H1 (cell line): ENCODE measurements around the gene FH. TPM values are rescaled to one million over a fixed set of nuclear protein-coding genes. Genes with fewer than 3 reads are reported as not detected.

Experiments used
- CTCF ChIA-PET: fragments of 300-600 bp; sonication (Branson Sonifier 250); formaldehyde crosslinking; loops from one replicate; lab custom pipeline; 2021; ENCODE audit not compliant: partially characterized antibody; lab: Charles Lee
- POLR2A ChIA-PET: fragments of 300-600 bp; sonication (Branson Sonifier 250); formaldehyde crosslinking; loops from one replicate; lab custom pipeline; 2021; ENCODE audit warnings: inconsistent platforms; ENCODE audit not compliant: partially characterized antibody; lab: Charles Lee
- DNase-seq, 2 experiments: peaks; one replicate each; pipeline versions ENCODE4 v3.0.0 to v3.0.0-alpha.2; 2010 to 2022; ENCODE audit warnings: low spot score in 2 of 2, low read depth in 1 of 2, mixed read lengths in 1 of 2
- FAIRE-seq: peaks from 2 replicates; lab custom pipeline; 2011; peaks lifted over from hg19 to GRCh38; lab: Jason Lieb, UNC
- H2AFZ ChIP-seq: 2 replicates; pipeline ENCODE4 v1.8.1; 2012; ENCODE audit warnings: low read length, inconsistent platforms
- H2AK5ac ChIP-seq: 2 replicates; pipeline ENCODE4 v1.6.1; 2013; ENCODE audit warnings: low read depth, low read length
- H2BK120ac ChIP-seq: replicated peaks from 2 replicates; pipeline ENCODE3; 2013; ENCODE audit warnings: low read depth, low read length, inconsistent platforms
- H2BK12ac ChIP-seq: 2 replicates; pipeline ENCODE4 v1.6.1; 2013; ENCODE audit warnings: low read depth, low read length
- H2BK15ac ChIP-seq: 2 replicates; pipeline ENCODE4 v1.6.1; 2013; ENCODE audit warnings: low read length
- H2BK20ac ChIP-seq: 2 replicates; pipeline ENCODE4 v1.6.1; 2013; ENCODE audit warnings: low read length
- H2BK5ac ChIP-seq: 2 replicates; pipeline ENCODE4 v1.6.1; 2013; ENCODE audit warnings: low read depth, low read length
- H3K14ac ChIP-seq: 2 replicates; pipeline ENCODE4 v1.6.1; 2013; ENCODE audit warnings: inconsistent platforms; ENCODE audit not compliant: insufficient read length
- H3K18ac ChIP-seq: 2 replicates; pipeline ENCODE4 v1.6.1; 2013; ENCODE audit warnings: low read length; ENCODE audit errors: extremely low read depth
- H3K23ac ChIP-seq: 2 replicates; pipeline ENCODE4 v1.6.1; 2013; ENCODE audit warnings: inconsistent platforms; ENCODE audit not compliant: insufficient read length
- H3K23me2 ChIP-seq: 2 replicates; pipeline ENCODE4 v1.6.1; 2013; ENCODE audit warnings: low read depth, low read length
- H3K27ac ChIP-seq: 2 replicates; pipeline ENCODE4 v1.6.1; 2011; ENCODE audit warnings: low read depth, low read length, inconsistent platforms
- H3K27me3 ChIP-seq, 4 experiments: replicated peaks in 1 of 4; 1 replicate in 1 of 4; 2 replicates in 3 of 4; pipeline versions ENCODE4 v1.6.1 to v1.8.1; 2011 to 2013; ENCODE audit warnings: low read length in 3 of 4, mild to moderate bottlenecking in 3 of 4, inconsistent platforms in 2 of 4, mixed read lengths in 2 of 4, moderate library complexity in 1 of 4; ENCODE audit not compliant: control insufficient read depth in 3 of 4, insufficient read depth in 3 of 4; ENCODE audit errors: extremely low read depth in 1 of 4
- H3K36me3 ChIP-seq, 4 experiments: 2 replicates each; pipeline versions ENCODE4 v1.6.1 to v1.8.1; 2011 to 2013; ENCODE audit warnings: mild to moderate bottlenecking in 4 of 4, low read length in 3 of 4, moderate library complexity in 2 of 4, control low read depth in 1 of 4, inconsistent platforms in 1 of 4; ENCODE audit not compliant: insufficient read depth in 4 of 4, control insufficient read depth in 2 of 4
- H3K4ac ChIP-seq: replicated peaks from 2 replicates; pipeline ENCODE3; 2013; ENCODE audit warnings: low read length, low read depth, mixed read lengths, inconsistent platforms; ENCODE audit not compliant: insufficient read length
- H3K4me1 ChIP-seq, 4 experiments: replicated peaks in 1 of 4; 1 replicate in 1 of 4; 2 replicates in 3 of 4; pipeline versions ENCODE4 v1.6.1 to v1.8.1; 2011 to 2013; ENCODE audit warnings: low read length in 3 of 4, inconsistent platforms in 2 of 4, mixed read lengths in 1 of 4; ENCODE audit not compliant: insufficient read depth in 4 of 4, control insufficient read depth in 3 of 4
- H3K4me2 ChIP-seq, 2 experiments: 2 replicates each; pipeline versions ENCODE4 v1.6.1 to v1.8.1; 2011 to 2013; ENCODE audit warnings: low read depth in 2 of 2, low read length in 2 of 2, control low read depth in 1 of 2, inconsistent platforms in 1 of 2, mild to moderate bottlenecking in 1 of 2; ENCODE audit not compliant: insufficient read depth in 1 of 2
- H3K4me3 ChIP-seq, 4 experiments: fragments of 200-600, 300-600 bp in 1 of 4; sonication (generic), shearing (Covaris generic), sonication (Bioruptor Twin) in 1 of 4; 2 replicates each; pipeline versions ENCODE4 v1.5.1 to v1.8.1; 2011 to 2016; ENCODE audit warnings: low read length in 4 of 4, low read depth in 3 of 4, control low read depth in 2 of 4, inconsistent platforms in 2 of 4, mild to moderate bottlenecking in 2 of 4, mixed read lengths in 1 of 4, moderate library complexity in 1 of 4; ENCODE audit not compliant: insufficient read depth in 2 of 4; ENCODE audit errors: extremely low read depth in 1 of 4
- H3K56ac ChIP-seq: replicated peaks from 2 replicates; pipeline ENCODE3; 2013; ENCODE audit warnings: low read depth, mild to moderate bottlenecking, mixed read lengths, low read length, inconsistent platforms; ENCODE audit not compliant: insufficient read length
- H3K79me1 ChIP-seq: 2 replicates; pipeline ENCODE4 v1.6.1; 2013; ENCODE audit warnings: low read depth, low read length, control low read depth
- H3K79me2 ChIP-seq, 2 experiments: 2 replicates each; pipeline versions ENCODE4 v1.6.1 to v1.8.1; 2012 to 2013; ENCODE audit warnings: low read length in 2 of 2, mild to moderate bottlenecking in 2 of 2, inconsistent platforms in 1 of 2; ENCODE audit not compliant: insufficient read depth in 2 of 2, control insufficient read depth in 1 of 2
- H3K9ac ChIP-seq, 4 experiments: replicated peaks in 1 of 4; 1 replicate in 1 of 4; 2 replicates in 3 of 4; pipeline versions ENCODE4 v1.6.1 to v1.8.1; 2011 to 2013; ENCODE audit warnings: low read depth in 3 of 4, low read length in 3 of 4, control low read depth in 2 of 4, mild to moderate bottlenecking in 2 of 4, moderate library complexity in 2 of 4, inconsistent platforms in 1 of 4; ENCODE audit errors: extremely low read depth in 1 of 4
- H3K9me3 ChIP-seq, 2 experiments: 2 replicates each; pipeline versions ENCODE4 v1.6.1 to v1.8.1; 2012 to 2013; ENCODE audit warnings: mild to moderate bottlenecking in 2 of 2, moderate library complexity in 2 of 2, control low read depth in 1 of 2, inconsistent platforms in 1 of 2, low read depth in 1 of 2, low read length in 1 of 2, mixed read lengths in 1 of 2; ENCODE audit not compliant: insufficient read depth in 2 of 2
- H4K20me1 ChIP-seq, 2 experiments: replicated peaks in 1 of 2; 2 replicates each; pipeline versions ENCODE3 to v1.8.1; 2011 to 2013; ENCODE audit warnings: inconsistent platforms in 2 of 2, low read length in 2 of 2, mild to moderate bottlenecking in 1 of 2; ENCODE audit not compliant: insufficient read depth in 2 of 2, control insufficient read depth in 1 of 2
- H4K5ac ChIP-seq: 2 replicates; pipeline ENCODE4 v1.6.1; 2013; ENCODE audit warnings: low read length, low read depth, mixed read lengths, inconsistent platforms; ENCODE audit not compliant: insufficient read length
- H4K8ac ChIP-seq: 2 replicates; pipeline ENCODE4 v1.8.0; 2013; ENCODE audit warnings: mild to moderate bottlenecking, moderate library complexity, low read length, inconsistent platforms; ENCODE audit not compliant: insufficient read depth; ENCODE audit errors: extremely low read depth
- H4K91ac ChIP-seq: replicated peaks from 2 replicates; pipeline ENCODE3; 2013; ENCODE audit warnings: low read length, mixed read lengths, inconsistent platforms; ENCODE audit not compliant: insufficient read length
- KDM5A ChIP-seq: fragments of 200-600 bp; IDR thresholded peaks from 2 replicates; pipeline ENCODE4 v1.7.1; 2012; ENCODE audit warnings: mild to moderate bottlenecking, low read length, inconsistent platforms, mixed read lengths
- WGBS, 2 experiments: shearing (Covaris generic) in 1 of 2; methylation state at CpG; one replicate each; pipeline versions ENCODE4 v1.1.6 to v1.1.7; 2013 to 2015; ENCODE audit warnings: low lambda C conversion rate in 2 of 2, mixed read lengths in 2 of 2, inconsistent platforms in 1 of 2, low coverage in 1 of 2, missing lambda C conversion rate in 1 of 2; ENCODE audit not compliant: insufficient replicate concordance in 2 of 2, insufficient coverage in 1 of 2, insufficient read length in 1 of 2; ENCODE audit errors: extremely low coverage in 1 of 2, missing lambda C conversion rate in 1 of 2; 5-methylcytosine and 5-hydroxymethylcytosine counted together
- polyA plus RNA-seq, 7 experiments: library from polyadenylated mRNA; depleted of rRNA in 3 of 7; stranded (reverse) in 5 of 7; unstranded in 2 of 7; fragments of >200 nt in 5 of 7; fragments of 200-250 nt in 2 of 7; gene quantifications; 1 replicate in 5 of 7; 2 replicates in 1 of 7; 4 replicates in 1 of 7; pipeline versions ENCODE4 v1.2.1 to v1.2.3, GENCODE V29; 2011 to 2013; ENCODE audit warnings: missing spikeins in 2 of 7, mixed read lengths in 2 of 7
- total RNA-seq: library from RNA; stranded (reverse); fragmentation: NEBNext Ultra II Directional; extraction: Animal tissue kit (Norgen Biotek cat#: 25700); gene quantifications from 2 replicates; pipeline ENCODE4 v1.2.1, GENCODE V29; 2021

FH gene
- total and polyA plus RNA-seq, 2 of the 8 experiments (the other 6 are each of a cell fraction or from before 2014, with no cell fraction given) = 45.0 to 81.9 TPM

- no peak for FAIRE-seq
- Histone ChIP-seq H3K4me2 (no peak within 1 kb of the TSS), H2BK15ac (no peak within 1 kb of the TSS), H2BK20ac (no peak within 1 kb of the TSS), H3K79me2 (no peaks in the 10 kb centered on the region), H3K27ac (no peak within 1 kb of the TSS), H3K14ac (no peak within 1 kb of the TSS), H3K23ac (no peak within 1 kb of the TSS), H3K4me1 (no peaks in the 10 kb centered on the region), H2BK120ac (no peak within 1 kb of the TSS), H4K5ac (no peak within 1 kb of the TSS), H2BK12ac (no peak within 1 kb of the TSS), H3K9ac (no peak within 1 kb of the TSS), H4K8ac (peak within 1 kb of the TSS; percentile 68; the same call in 1 of the 2 replicates), H3K56ac (no peak within 1 kb of the TSS), H4K91ac (no peak within 1 kb of the TSS), H3K23me2 (no peaks in the 10 kb centered on the region), H3K27me3 (no peaks in the 10 kb centered on the region), H3K4me3 (no peak within 1 kb of the TSS), H2AFZ (0 out of 2 replicates have a peak within 1 kb of the TSS, but pooled peaks have one; percentile 5), H3K4ac (no peak within 1 kb of the TSS), H2BK5ac (no peak within 1 kb of the TSS), H2AK5ac (no peak within 1 kb of the TSS), H3K18ac (no peak within 1 kb of the TSS), H3K79me1 (no peaks in the 10 kb centered on the region), H3K9me3 (no peaks in the 10 kb centered on the region), H4K20me1 (no peaks in the 10 kb centered on the region), H3K36me3 (no peaks in the 10 kb centered on the region)
- ChIA-PET POLR2A (no interaction called here), CTCF (interaction anchor here (0.7 to 1.2 kb wide), 2 partner anchors 13 to 79 kb away, joined by 3 to 7 read pairs; no protein-coding TSS in a partner anchor)
- DNase-seq = no peak
- 78% methylated on average over 1 of the region's 1 CpG; no CpG with 5 or more reads in 1 of the 2 experiments for WGBS, 2 experiments
- TF ChIP-seq KDM5A = no peak
These were observed 12.6 kb upstream of the FH start, which contains the start of gene KMO for GRCh38 chr1:241532162-241532531. TSS of gene KMO (plus strand) at chr1:241532378. CDS start at chr1:241532445, 67 bp downstream.
